Epithelial cell of esophagus (primary cell): Measurements from ENCODE around the gene DUSP1.

Experiments
- DNase-seq: peaks from one replicate; pipeline ENCODE4 v3.0.0; 2010; ENCODE audit warnings: low read depth
- H3K4me3 ChIP-seq: 2 replicates; pipeline ENCODE4 v1.5.1; 2011; ENCODE audit warnings: mild to moderate bottlenecking, low read length, control low read depth
- TF ChIP-seq, protein P1 (sequence below): IDR thresholded peaks from 2 replicates; pipeline ENCODE4 v1.5.1; 2011; ENCODE audit warnings: low read depth, mild to moderate bottlenecking, low read length, control low read depth, inconsistent platforms; ENCODE audit not compliant: insufficient read depth; ENCODE audit errors: missing control alignments

Gene DUSP1

GRCh38 chr5:172739375-172739774 lies 31.6 kb downstream of the DUSP1 start:
- DNase-seq, result no peak
- TF ChIP-seq, protein P1, sequence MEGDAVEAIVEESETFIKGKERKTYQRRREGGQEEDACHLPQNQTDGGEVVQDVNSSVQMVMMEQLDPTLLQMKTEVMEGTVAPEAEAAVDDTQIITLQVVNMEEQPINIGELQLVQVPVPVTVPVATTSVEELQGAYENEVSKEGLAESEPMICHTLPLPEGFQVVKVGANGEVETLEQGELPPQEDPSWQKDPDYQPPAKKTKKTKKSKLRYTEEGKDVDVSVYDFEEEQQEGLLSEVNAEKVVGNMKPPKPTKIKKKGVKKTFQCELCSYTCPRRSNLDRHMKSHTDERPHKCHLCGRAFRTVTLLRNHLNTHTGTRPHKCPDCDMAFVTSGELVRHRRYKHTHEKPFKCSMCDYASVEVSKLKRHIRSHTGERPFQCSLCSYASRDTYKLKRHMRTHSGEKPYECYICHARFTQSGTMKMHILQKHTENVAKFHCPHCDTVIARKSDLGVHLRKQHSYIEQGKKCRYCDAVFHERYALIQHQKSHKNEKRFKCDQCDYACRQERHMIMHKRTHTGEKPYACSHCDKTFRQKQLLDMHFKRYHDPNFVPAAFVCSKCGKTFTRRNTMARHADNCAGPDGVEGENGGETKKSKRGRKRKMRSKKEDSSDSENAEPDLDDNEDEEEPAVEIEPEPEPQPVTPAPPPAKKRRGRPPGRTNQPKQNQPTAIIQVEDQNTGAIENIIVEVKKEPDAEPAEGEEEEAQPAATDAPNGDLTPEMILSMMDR, result no peak
- no peak overlapping the region for H3K4me3 ChIP-seq

DNA sequence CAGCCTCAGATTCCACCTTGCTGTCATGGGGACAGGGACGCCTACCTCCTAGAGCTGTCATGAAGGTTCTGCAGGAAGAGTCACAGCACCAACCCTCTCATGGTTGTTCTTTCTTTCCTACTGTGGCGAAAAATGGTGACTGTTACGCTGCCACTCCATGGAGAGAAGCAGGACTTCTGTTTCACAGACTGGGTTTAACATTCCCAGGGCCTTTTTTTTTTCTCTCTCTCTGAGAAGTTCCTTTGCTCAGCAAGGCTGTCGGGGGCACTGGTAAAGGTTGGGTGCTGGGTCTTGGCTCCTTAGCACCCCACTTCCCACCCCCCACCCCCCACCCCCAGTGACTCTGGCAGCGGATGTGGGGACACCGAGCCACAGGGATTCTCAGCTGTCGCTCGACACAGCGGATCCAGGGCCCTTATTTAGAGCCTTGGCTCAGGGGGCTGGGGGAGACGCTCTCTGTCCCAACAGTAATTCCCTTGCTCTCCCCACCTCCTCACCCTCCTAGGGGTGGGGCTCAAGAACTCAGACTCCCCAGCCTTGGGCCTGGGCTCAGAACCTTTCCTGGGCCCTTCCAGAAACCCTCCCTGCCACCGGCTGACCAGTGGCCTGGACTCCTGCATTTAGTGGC lies 34.4 kb downstream of the DUSP1 start:
- DNase-seq, result no peak
- H3K4me3 ChIP-seq, result no peak overlapping the region
- TF ChIP-seq, protein P1, result no peak

- TF ChIP-seq, protein P1, result no peak
- H3K4me3 ChIP-seq, result no peak overlapping the region
- no peak for DNase-seq
Observed at GRCh38 chr5:172735141-172735831, 35.7 kb downstream of the DUSP1 start.

DNA sequence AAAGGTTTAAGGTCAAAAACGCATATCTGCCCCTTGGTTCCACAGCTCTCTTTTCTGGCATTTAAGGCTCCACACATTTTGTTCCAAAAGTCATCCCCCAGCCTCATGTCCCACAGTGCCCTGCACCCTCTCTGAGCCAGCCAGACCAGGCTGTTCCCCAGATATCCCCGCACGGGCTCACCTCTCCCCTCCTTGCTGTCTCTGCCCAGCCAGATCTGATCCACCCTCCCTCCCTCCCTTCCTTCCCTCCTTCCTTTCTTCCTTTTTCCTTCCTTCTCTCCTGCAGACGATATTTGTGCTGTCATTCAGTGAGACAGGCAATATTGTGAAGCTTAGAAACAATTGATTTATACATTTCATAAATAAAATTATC lies 37.0 kb downstream of the DUSP1 start:
- TF ChIP-seq, protein P1, result no peak
- H3K4me3 ChIP-seq, result no peak overlapping the region
- DNase-seq, result no peak

- TF ChIP-seq, protein P1, result peak; percentile 9
- peak; percentile 99 for DNase-seq
- no peak overlapping the region for H3K4me3 ChIP-seq
Observed at GRCh38 chr5:172733131-172733973, 37.6 kb downstream of the DUSP1 start.

DNA sequence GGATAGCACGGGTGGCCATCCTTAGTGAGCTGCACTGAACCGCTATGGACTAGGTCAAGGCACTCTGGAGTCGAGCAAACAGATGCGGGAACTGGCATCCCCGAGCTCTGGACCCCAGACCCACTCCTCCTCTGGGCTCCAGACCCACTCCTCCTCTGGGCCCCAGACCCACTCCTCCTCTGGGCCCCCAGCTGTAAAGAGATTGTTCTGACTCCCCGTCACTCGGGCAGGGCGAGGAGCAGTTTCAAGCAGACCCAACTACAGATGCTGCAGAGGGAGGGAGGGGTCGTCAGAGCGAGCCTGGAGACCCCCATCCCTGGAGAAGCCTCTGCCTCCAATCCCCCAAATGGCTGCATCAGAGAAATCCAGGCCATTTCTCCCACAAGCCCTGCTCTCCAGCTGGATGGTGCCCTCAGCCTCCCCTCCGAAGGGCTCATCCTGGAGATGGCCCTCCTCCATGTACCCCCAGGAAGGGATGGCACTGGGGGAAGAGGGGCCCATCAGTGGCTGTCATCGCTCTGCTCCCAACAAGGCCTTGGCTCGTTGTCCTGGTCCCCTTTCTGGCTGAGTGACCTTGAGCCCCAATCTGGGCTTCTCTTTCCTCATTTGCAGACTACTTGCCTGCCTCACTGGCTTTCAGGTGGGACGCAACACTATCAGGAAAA lies 38.7 kb downstream of the DUSP1 start:
- DNase-seq, result no peak
- no peak overlapping the region for H3K4me3 ChIP-seq
- TF ChIP-seq, protein P1, result no peak
